ENCODE measurements around the gene ANKRD18B. TPM values are rescaled to one million over a fixed set of nuclear protein-coding genes. Genes with fewer than 3 reads are reported as not detected.
"Not testable (repeated sequence)": the region's sequence is repeated elsewhere in the genome, so short reads cannot be mapped to it uniquely, and the experiment has no call there.

ANKRD18B gene
- total RNA-seq, 1 donor, result under 0.01 TPM

- DNase-seq (ENCODE audit: low read depth in 2 of 3, low spot score in 2 of 3), result peak in 1 of 3 donors; percentile 36
Measured at GRCh38 chr9:33604249-33604648, 80.2 kb downstream of the ANKRD18B start.

GRCh38 chr9:33604936-33605335 lies 80.9 kb downstream of the ANKRD18B start:
- DNase-seq (ENCODE audit: low read depth in 2 of 3, low spot score in 2 of 3), result not testable (repeated sequence)

- no peak for DNase-seq (ENCODE audit: low read depth in 2 of 3, low spot score in 2 of 3)
Measured at GRCh38 chr9:33611358-33611757, 87.3 kb downstream of the ANKRD18B start.

GRCh38 chr9:33612410-33612809 lies 88.4 kb downstream of the ANKRD18B start:
- DNase-seq (ENCODE audit: low read depth in 2 of 3, low spot score in 2 of 3), result not testable (repeated sequence)

- DNase-seq (ENCODE audit: low read depth in 2 of 3, low spot score in 2 of 3), result no peak
Measured at GRCh38 chr9:33614001-33614687, 90.1 kb downstream of the ANKRD18B start.

GRCh38 chr9:33618370-33618769 lies 94.3 kb downstream of the ANKRD18B start:
- not testable (repeated sequence) for DNase-seq (ENCODE audit: low read depth in 2 of 3, low spot score in 2 of 3)

- DNase-seq (ENCODE audit: low read depth in 2 of 3, low spot score in 2 of 3), result peak in 2 of 3 donors; percentile 48 to 62
Measured at GRCh38 chr9:33619666-33620404, 95.8 kb downstream of the ANKRD18B start.

- DNase-seq (ENCODE audit: low read depth in 2 of 3, low spot score in 2 of 3), result no peak
Measured at GRCh38 chr9:33620738-33621439, 96.8 kb downstream of the ANKRD18B start.

Small RNA genes within 50 kb of the gene (small RNA-seq; reads per million reads assigned to genes)
- gene AL139008.1 (not detected), gene PRSS3P4 (not detected)

Other genes starting within 250 kb of the ANKRD18B start
- gene NFX1, start 233.7 kb upstream of the ANKRD18B start, total RNA-seq, result 35.5 TPM
- not detected for gene AQP7, start 121.7 kb upstream of the ANKRD18B start, total RNA-seq
- gene AQP3, start 76.7 kb upstream of the ANKRD18B start, total RNA-seq, result 1.6 TPM
- gene NOL6, start 50.3 kb upstream of the ANKRD18B start, total RNA-seq, result 31.0 TPM

All from hematopoietic multipotent progenitor cell (in vitro differentiated cells).